GM23338 (cell line): ENCODE results near the gene FANCC. TPM values are rescaled to one million over a fixed set of nuclear protein-coding genes. Genes with fewer than 3 reads are reported as not detected.

Source experiments
- ATAC-seq: fragments of 200-7000 bp; cut with Tn5 transposase; 3 replicates; pipeline ENCODE4 v1.9.1; 2020
- DNase-seq: peaks from one replicate; pipeline ENCODE4 v3.0.0-alpha.2; 2015; ENCODE audit warnings: low spot score
- H2AFZ ChIP-seq: fragments of 200-600 bp; sonication (generic); 2 replicates; pipeline ENCODE4 v1.8.0; 2016; ENCODE audit warnings: antibody characterized with exemption, mild to moderate bottlenecking, moderate library complexity
- H3F3A ChIP-seq: fragments of 200-600 bp; sonication (generic); replicated peaks from 2 replicates; pipeline ENCODE4 v1.8.0; 2017; ENCODE audit warnings: antibody characterized with exemption, mixed run types, low read depth
- H3K27ac ChIP-seq: fragments of 200-600 bp; sonication (generic); 2 replicates; pipeline ENCODE4 v1.6.1; 2016; ENCODE audit warnings: low read depth
- H3K27me3 ChIP-seq: fragments of 200-600 bp; sonication (generic); 2 replicates; pipeline ENCODE4 v1.8.0; 2016; ENCODE audit warnings: mild to moderate bottlenecking, mixed run types, moderate library complexity; ENCODE audit not compliant: insufficient read depth
- H3K36me3 ChIP-seq: fragments of 200-600 bp; sonication (generic); 2 replicates; pipeline ENCODE4 v1.8.0; 2016; ENCODE audit warnings: mild to moderate bottlenecking; ENCODE audit not compliant: insufficient read depth
- H3K4me1 ChIP-seq: fragments of 200-600 bp; sonication (generic); 2 replicates; pipeline ENCODE4 v1.8.0; 2016; ENCODE audit warnings: mild to moderate bottlenecking, moderate library complexity; ENCODE audit not compliant: insufficient read depth
- H3K4me2 ChIP-seq: fragments of 200-600 bp; sonication (generic); 2 replicates; pipeline ENCODE4 v1.7.1; 2017; ENCODE audit warnings: mixed run types
- H3K4me3 ChIP-seq: fragments of 200-600 bp; sonication (generic); 2 replicates; pipeline ENCODE4 v1.6.1; 2016; ENCODE audit warnings: mixed run types
- H3K79me2 ChIP-seq: fragments of 200-600 bp; sonication (generic); replicated peaks from 2 replicates; pipeline ENCODE4 v1.8.0; 2017; ENCODE audit warnings: mild to moderate bottlenecking; ENCODE audit not compliant: insufficient read depth
- H3K9me2 ChIP-seq: fragments of 200-600 bp; sonication (generic); 2 replicates; pipeline ENCODE4 v1.8.0; 2017; ENCODE audit not compliant: insufficient read depth
- H4K20me1 ChIP-seq: fragments of 200-600 bp; sonication (generic); replicated peaks from 2 replicates; pipeline ENCODE4 v1.8.0; 2017; ENCODE audit warnings: mild to moderate bottlenecking; ENCODE audit not compliant: insufficient read depth
- H3K27ac Mint-ChIP-seq: 2 replicates; pipeline ENCODE4 v1.8.0; 2020; ENCODE audit warnings: inconsistent platforms, mild to moderate bottlenecking, moderate library complexity, mixed read lengths
- H3K27me3 Mint-ChIP-seq: 3 replicates; pipeline ENCODE4 v1.8.0; 2022; ENCODE audit warnings: low read depth, mild to moderate bottlenecking, moderate library complexity, mixed read lengths, inconsistent platforms; ENCODE audit not compliant: insufficient read depth, poor library complexity
- H3K36me3 Mint-ChIP-seq: 3 replicates; pipeline ENCODE4 v1.8.0; 2021; ENCODE audit warnings: low read depth, mild to moderate bottlenecking, inconsistent platforms, moderate library complexity, mixed read lengths
- H3K4me1 Mint-ChIP-seq: 3 replicates; pipeline ENCODE4 v1.8.0; 2020; ENCODE audit warnings: mild to moderate bottlenecking, inconsistent platforms, mixed read lengths
- H3K4me3 Mint-ChIP-seq: 3 replicates; pipeline ENCODE4 v1.8.0; 2021; ENCODE audit warnings: moderate library complexity, mild to moderate bottlenecking, inconsistent platforms, mixed read lengths
- H3K9me3 Mint-ChIP-seq: 3 replicates; pipeline ENCODE4 v1.8.0; 2020; ENCODE audit warnings: moderate library complexity, mild to moderate bottlenecking, inconsistent platforms, mixed read lengths
- CREB1 ChIP-seq: fragments of 250-450 bp; sonication (Bioruptor Pico); IDR thresholded peaks from 2 replicates; pipeline ENCODE4 v1.5.0; 2020; ENCODE audit warnings: low read depth, mild to moderate bottlenecking, moderate library complexity
- ETS1 ChIP-seq: IDR thresholded peaks from 2 replicates; pipeline ENCODE4 v1.6.1; 2016; ENCODE audit warnings: antibody characterized with exemption
- EZH2 ChIP-seq: fragments of 200-600 bp; sonication (generic); IDR thresholded peaks from one replicate; pipeline ENCODE4 v1.8.0; 2017; ENCODE audit warnings: antibody characterized with exemption, mild to moderate bottlenecking, low read depth; ENCODE audit not compliant: unreplicated experiment
- EZH2phosphoT487 ChIP-seq: fragments of 200-600 bp; sonication (generic); IDR thresholded peaks from one replicate; pipeline ENCODE4 v1.8.1; 2018; ENCODE audit warnings: antibody characterized with exemption; ENCODE audit not compliant: unreplicated experiment
- JUNB ChIP-seq: IDR thresholded peaks from one replicate; pipeline ENCODE4 v1.6.1; 2016; ENCODE audit warnings: antibody characterized with exemption; ENCODE audit not compliant: unreplicated experiment
- NANOG ChIP-seq: IDR thresholded peaks from 2 replicates; pipeline ENCODE4 v1.6.1; 2016; ENCODE audit warnings: antibody characterized with exemption, borderline replicate concordance
- POLR2AphosphoS5 ChIP-seq: IDR thresholded peaks from 2 replicates; pipeline ENCODE4 v1.6.1; 2016; ENCODE audit warnings: antibody characterized with exemption, low read depth
- REST ChIP-seq: IDR thresholded peaks from one replicate; pipeline ENCODE4 v1.6.1; 2018; ENCODE audit warnings: antibody characterized with exemption; ENCODE audit not compliant: unreplicated experiment
- STAT1 ChIP-seq: IDR thresholded peaks from one replicate; pipeline ENCODE4 v1.6.1; 2016; ENCODE audit warnings: antibody characterized with exemption; ENCODE audit not compliant: unreplicated experiment
- ZNF114 ChIP-seq: fragments of 250-450 bp; sonication (Bioruptor Pico); IDR thresholded peaks from 2 replicates; pipeline ENCODE4 v1.5.0; 2020; ENCODE audit warnings: mild to moderate bottlenecking, moderate library complexity
- ZNF331 ChIP-seq: fragments of 250-450 bp; sonication (Bioruptor Pico); IDR thresholded peaks from 2 replicates; pipeline ENCODE4 v1.5.0; 2020; ENCODE audit warnings: low read depth, mild to moderate bottlenecking, moderate library complexity
- polyA plus RNA-seq: library from polyadenylated mRNA; unstranded; fragments of >200 nt; fragmentation: Nextera tagmentation; extraction: Ambion mirVana; gene quantifications from 2 replicates; pipeline ENCODE4 v1.2.1, GENCODE V29; 2016
- total RNA-seq: library from RNA; depleted of rRNA; stranded (reverse); fragments of >200 nt; shearing (Covaris generic); gene quantifications from 2 replicates; pipeline ENCODE4 v1.2.3, GENCODE V29; 2014
- TF ChIP-seq, protein P1 (sequence below), 2 experiments: fragments of 200-600 bp in 1 of 2; sonication (generic) in 1 of 2; conservative IDR thresholded peaks; 2 replicates each; pipeline versions ENCODE4 v1.5.1 to v1.6.1; 2016 to 2017; ENCODE audit warnings: antibody characterized with exemption in 2 of 2, low read depth in 2 of 2, mild to moderate bottlenecking in 2 of 2, moderate library complexity in 1 of 2
- TF ChIP-seq, protein P2 (sequence below): fragments of 250-450 bp; sonication (Bioruptor Pico); IDR thresholded peaks from 2 replicates; pipeline ENCODE4 v1.5.0; 2020; ENCODE audit warnings: mild to moderate bottlenecking, moderate library complexity

FANCC gene
- total and polyA plus RNA-seq, 2 experiments from 2014 or later, result 7.8 to 18.1 TPM

DNA sequence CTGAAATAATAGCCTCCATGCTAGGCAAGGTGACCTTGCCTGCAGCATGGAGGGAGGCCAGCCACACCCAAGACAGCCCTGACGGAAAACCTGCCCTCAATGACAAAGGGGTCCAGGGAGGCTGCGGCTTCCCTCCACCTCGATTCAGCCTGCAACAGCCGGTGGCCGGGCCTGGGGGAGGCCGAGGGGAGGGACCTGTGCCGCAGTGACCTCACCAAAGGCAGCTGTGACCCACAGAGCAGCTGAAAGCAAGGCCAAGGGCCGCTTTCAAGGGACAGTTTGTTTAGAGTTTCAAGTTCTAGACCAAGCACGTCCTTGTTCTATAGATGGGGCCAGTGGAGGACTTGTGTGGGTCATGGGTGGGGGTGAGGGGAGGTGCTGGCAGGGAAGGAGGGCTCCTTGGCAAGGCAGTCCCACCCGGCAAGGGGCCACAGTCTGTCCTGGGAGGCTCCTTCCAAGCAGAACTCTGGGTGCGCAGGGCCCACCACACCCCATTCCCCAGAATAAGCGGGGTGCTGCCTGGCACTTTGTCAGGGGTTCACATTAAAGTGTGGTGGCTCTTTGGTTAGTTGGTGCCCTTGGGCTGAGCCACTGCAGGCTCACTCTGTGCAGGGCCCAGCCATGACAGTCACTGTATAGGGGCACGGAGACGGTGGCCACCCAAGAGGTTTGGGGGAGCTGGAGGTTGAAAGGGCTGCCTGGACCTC is 226.5 kb downstream of the FANCC start:
- no peaks in the 10 kb centered on the region for H4K20me1 ChIP-seq
- no peaks in the 10 kb centered on the region for H3K9me3 Mint-ChIP-seq
- no peaks in the 10 kb centered on the region for H3K4me1 ChIP-seq
- no peak overlapping the region for H3K4me2 ChIP-seq
- no peaks in the 10 kb centered on the region for H3K36me3 ChIP-seq
- no peak overlapping the region for H3K4me3 ChIP-seq
- TF ChIP-seq JUNB (no peak), ZNF331 (CRISPR knock-in tag) (no peak), REST (no peak), NANOG (no peak), CREB1 (no peak), EZH2 (no peak), POLR2AphosphoS5 (no peak), STAT1 (no peak), EZH2phosphoT487 (no peak), ETS1 (no peak), ZNF114 (CRISPR knock-in tag) (no peak)
- TF ChIP-seq, protein P1, sequence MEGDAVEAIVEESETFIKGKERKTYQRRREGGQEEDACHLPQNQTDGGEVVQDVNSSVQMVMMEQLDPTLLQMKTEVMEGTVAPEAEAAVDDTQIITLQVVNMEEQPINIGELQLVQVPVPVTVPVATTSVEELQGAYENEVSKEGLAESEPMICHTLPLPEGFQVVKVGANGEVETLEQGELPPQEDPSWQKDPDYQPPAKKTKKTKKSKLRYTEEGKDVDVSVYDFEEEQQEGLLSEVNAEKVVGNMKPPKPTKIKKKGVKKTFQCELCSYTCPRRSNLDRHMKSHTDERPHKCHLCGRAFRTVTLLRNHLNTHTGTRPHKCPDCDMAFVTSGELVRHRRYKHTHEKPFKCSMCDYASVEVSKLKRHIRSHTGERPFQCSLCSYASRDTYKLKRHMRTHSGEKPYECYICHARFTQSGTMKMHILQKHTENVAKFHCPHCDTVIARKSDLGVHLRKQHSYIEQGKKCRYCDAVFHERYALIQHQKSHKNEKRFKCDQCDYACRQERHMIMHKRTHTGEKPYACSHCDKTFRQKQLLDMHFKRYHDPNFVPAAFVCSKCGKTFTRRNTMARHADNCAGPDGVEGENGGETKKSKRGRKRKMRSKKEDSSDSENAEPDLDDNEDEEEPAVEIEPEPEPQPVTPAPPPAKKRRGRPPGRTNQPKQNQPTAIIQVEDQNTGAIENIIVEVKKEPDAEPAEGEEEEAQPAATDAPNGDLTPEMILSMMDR (conservative IDR thresholded peaks at IDR 0.05; ENCODE audit: low read depth in 2 of 2), result no peak
- TF ChIP-seq, protein P2, sequence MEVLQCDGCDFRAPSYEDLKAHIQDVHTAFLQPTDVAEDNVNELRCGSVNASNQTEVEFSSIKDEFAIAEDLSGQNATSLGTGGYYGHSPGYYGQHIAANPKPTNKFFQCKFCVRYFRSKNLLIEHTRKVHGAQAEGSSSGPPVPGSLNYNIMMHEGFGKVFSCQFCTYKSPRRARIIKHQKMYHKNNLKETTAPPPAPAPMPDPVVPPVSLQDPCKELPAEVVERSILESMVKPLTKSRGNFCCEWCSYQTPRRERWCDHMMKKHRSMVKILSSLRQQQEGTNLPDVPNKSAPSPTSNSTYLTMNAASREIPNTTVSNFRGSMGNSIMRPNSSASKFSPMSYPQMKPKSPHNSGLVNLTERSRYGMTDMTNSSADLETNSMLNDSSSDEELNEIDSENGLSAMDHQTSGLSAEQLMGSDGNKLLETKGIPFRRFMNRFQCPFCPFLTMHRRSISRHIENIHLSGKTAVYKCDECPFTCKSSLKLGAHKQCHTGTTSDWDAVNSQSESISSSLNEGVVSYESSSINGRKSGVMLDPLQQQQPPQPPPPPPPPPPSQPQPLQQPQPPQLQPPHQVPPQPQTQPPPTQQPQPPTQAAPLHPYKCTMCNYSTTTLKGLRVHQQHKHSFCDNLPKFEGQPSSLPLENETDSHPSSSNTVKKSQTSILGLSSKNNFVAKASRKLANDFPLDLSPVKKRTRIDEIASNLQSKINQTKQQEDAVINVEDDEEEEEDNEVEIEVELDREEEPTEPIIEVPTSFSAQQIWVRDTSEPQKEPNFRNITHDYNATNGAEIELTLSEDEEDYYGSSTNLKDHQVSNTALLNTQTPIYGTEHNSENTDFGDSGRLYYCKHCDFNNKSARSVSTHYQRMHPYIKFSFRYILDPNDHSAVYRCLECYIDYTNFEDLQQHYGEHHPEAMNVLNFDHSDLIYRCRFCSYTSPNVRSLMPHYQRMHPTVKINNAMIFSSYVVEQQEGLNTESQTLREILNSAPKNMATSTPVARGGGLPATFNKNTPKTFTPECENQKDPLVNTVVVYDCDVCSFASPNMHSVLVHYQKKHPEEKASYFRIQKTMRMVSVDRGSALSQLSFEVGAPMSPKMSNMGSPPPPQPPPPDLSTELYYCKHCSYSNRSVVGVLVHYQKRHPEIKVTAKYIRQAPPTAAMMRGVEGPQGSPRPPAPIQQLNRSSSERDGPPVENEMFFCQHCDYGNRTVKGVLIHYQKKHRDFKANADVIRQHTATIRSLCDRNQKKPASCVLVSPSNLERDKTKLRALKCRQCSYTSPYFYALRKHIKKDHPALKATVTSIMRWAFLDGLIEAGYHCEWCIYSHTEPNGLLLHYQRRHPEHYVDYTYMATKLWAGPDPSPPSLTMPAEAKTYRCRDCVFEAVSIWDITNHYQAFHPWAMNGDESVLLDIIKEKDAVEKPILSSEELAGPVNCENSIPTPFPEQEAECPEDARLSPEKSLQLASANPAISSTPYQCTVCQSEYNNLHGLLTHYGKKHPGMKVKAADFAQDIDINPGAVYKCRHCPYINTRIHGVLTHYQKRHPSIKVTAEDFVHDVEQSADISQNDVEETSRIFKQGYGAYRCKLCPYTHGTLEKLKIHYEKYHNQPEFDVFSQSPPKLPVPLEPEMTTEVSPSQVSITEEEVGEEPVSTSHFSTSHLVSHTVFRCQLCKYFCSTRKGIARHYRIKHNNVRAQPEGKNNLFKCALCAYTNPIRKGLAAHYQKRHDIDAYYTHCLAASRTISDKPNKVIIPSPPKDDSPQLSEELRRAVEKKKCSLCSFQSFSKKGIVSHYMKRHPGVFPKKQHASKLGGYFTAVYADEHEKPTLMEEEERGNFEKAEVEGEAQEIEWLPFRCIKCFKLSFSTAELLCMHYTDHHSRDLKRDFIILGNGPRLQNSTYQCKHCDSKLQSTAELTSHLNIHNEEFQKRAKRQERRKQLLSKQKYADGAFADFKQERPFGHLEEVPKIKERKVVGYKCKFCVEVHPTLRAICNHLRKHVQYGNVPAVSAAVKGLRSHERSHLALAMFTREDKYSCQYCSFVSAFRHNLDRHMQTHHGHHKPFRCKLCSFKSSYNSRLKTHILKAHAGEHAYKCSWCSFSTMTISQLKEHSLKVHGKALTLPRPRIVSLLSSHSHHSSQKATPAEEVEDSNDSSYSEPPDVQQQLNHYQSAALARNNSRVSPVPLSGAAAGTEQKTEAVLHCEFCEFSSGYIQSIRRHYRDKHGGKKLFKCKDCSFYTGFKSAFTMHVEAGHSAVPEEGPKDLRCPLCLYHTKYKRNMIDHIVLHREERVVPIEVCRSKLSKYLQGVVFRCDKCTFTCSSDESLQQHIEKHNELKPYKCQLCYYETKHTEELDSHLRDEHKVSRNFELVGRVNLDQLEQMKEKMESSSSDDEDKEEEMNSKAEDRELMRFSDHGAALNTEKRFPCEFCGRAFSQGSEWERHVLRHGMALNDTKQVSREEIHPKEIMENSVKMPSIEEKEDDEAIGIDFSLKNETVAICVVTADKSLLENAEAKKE, result no peak
- no peak; the same call in 2 of the 3 replicates for ATAC-seq
- peak overlapping the region; percentile 56; the same call in 1 of the 2 replicates for H3K27ac Mint-ChIP-seq
- no peaks in the 10 kb centered on the region for H3K79me2 ChIP-seq
- DNase-seq, result no peak
- H2AFZ ChIP-seq, result no peak overlapping the region
- no peaks in the 10 kb centered on the region for H3F3A ChIP-seq
- H3K27me3 Mint-ChIP-seq, result peaks cover 9% of the 10 kb centered on the region
- H3K9me2 ChIP-seq, result no peaks in the 10 kb centered on the region
- H3K27me3 ChIP-seq, result no peaks in the 10 kb centered on the region
- H3K4me3 Mint-ChIP-seq, result no peak overlapping the region; the same call in 2 of the 3 replicates
- no peak overlapping the region for H3K27ac ChIP-seq
- H3K36me3 Mint-ChIP-seq, result peaks cover 4% of the 10 kb centered on the region; the same call in 1 of the 3 replicates
- peaks cover 41% of the 10 kb centered on the region for H3K4me1 Mint-ChIP-seq
